Measurements from ENCODE around the gene NUDCD3. TPM values are rescaled to one million over a fixed set of nuclear protein-coding genes. Genes with fewer than 3 reads are reported as not detected.

The NUDCD3 gene
- total RNA-seq, 1 donor from 2014 or later, result 107 TPM

GRCh38 chr7:44465490-44465889 is 25.0 kb downstream of the NUDCD3 start:
- intact Hi-C loops (cut with micrococcal nuclease), result no loop called here
- H3K27ac ChIP-seq (replicated peaks), result peak overlapping the region; percentile 35
- H3K9me3 ChIP-seq (replicated peaks), result no peaks in the 10 kb centered on the region
- TF ChIP-seq CTCF (IDR thresholded peaks at IDR 0.05; ENCODE audit: borderline replicate concordance), result no peak
- H3K4me3 ChIP-seq, result no peak overlapping the region
- H3K36me3 ChIP-seq, result peaks cover 4% of the 10 kb centered on the region
- no peak for DNase-seq
- no peaks in the 10 kb centered on the region for H3K27me3 ChIP-seq (ENCODE audit: low read depth)
- peaks cover 82% of the 10 kb centered on the region for H3K4me1 ChIP-seq

GRCh38 chr7:44463169-44463808 is 27.2 kb downstream of the NUDCD3 start:
- H3K4me3 ChIP-seq, result no peak overlapping the region
- H3K4me1 ChIP-seq, result peaks cover 60% of the 10 kb centered on the region
- no peaks in the 10 kb centered on the region for H3K9me3 ChIP-seq (replicated peaks)
- intact Hi-C loops (cut with micrococcal nuclease), result no loop called here
- H3K27ac ChIP-seq (replicated peaks), result no peak overlapping the region
- peak; percentile 36 for TF ChIP-seq CTCF (IDR thresholded peaks at IDR 0.05; ENCODE audit: borderline replicate concordance)
- H3K27me3 ChIP-seq (ENCODE audit: low read depth), result no peaks in the 10 kb centered on the region
- peaks cover 4% of the 10 kb centered on the region for H3K36me3 ChIP-seq
- DNase-seq, result no peak

- TF ChIP-seq CTCF (IDR thresholded peaks at IDR 0.05; ENCODE audit: borderline replicate concordance), result no peak
- intact Hi-C loops (cut with micrococcal nuclease), result no loop called here
- no peak for DNase-seq
Observed at GRCh38 chr7:44461387-44461786, 29.1 kb downstream of the NUDCD3 start.

GRCh38 chr7:44460325-44460724 is 30.1 kb downstream of the NUDCD3 start:
- Histone ChIP-seq H3K36me3 (no peaks in the 10 kb centered on the region), H3K4me3 (no peak overlapping the region), H3K27ac (replicated peaks) (no peak overlapping the region), H3K27me3 (ENCODE audit: low read depth) (no peaks in the 10 kb centered on the region), H3K4me1 (peaks cover 58% of the 10 kb centered on the region), H3K9me3 (replicated peaks) (no peaks in the 10 kb centered on the region)
- no peak for TF ChIP-seq CTCF (IDR thresholded peaks at IDR 0.05; ENCODE audit: borderline replicate concordance)
- intact Hi-C loops (cut with micrococcal nuclease), result no loop called here
- no peak for DNase-seq

More at GRCh38 chr7:44461387-44461786, 29.1 kb downstream of the NUDCD3 start:
- H3K36me3 ChIP-seq, result no peaks in the 10 kb centered on the region
- H3K9me3 ChIP-seq (replicated peaks), result no peaks in the 10 kb centered on the region
- H3K27me3 ChIP-seq (ENCODE audit: low read depth), result no peaks in the 10 kb centered on the region
- H3K27ac ChIP-seq (replicated peaks), result no peak overlapping the region
- peaks cover 65% of the 10 kb centered on the region for H3K4me1 ChIP-seq
- H3K4me3 ChIP-seq, result no peak overlapping the region

- TF ChIP-seq CTCF (IDR thresholded peaks at IDR 0.05; ENCODE audit: borderline replicate concordance), result no peak
- Histone ChIP-seq H3K9me3 (replicated peaks) (no peaks in the 10 kb centered on the region), H3K4me3 (no peak overlapping the region), H3K36me3 (no peaks in the 10 kb centered on the region), H3K27ac (replicated peaks) (no peak overlapping the region), H3K27me3 (ENCODE audit: low read depth) (no peaks in the 10 kb centered on the region), H3K4me1 (peaks cover 33% of the 10 kb centered on the region)
- DNase-seq, result no peak
- intact Hi-C loops (cut with micrococcal nuclease), result no loop called here
Observed at GRCh38 chr7:44455155-44455554, 35.3 kb downstream of the NUDCD3 start.

Measured in left ventricle myocardium inferior (tissue), 1 donor.